NB4 (cell line): ENCODE data around the gene CPSF2.
A peak's percentile ranks its signal among the peaks of the same experiment; 100 is the strongest.

Source experiments
- DNase-seq: peaks from one replicate; pipeline ENCODE4 v3.0.0; 2010; ENCODE audit warnings: low read depth
- H3K4me3 ChIP-seq: one replicate; pipeline ENCODE4 v1.5.1; 2011; ENCODE audit warnings: mild to moderate bottlenecking, low read depth, low read length, moderate library complexity
- CTCF ChIP-seq: IDR thresholded peaks from one replicate; pipeline ENCODE4 v1.5.1; 2012; ENCODE audit warnings: low read depth, low read length
- MYC ChIP-seq: IDR thresholded peaks from 2 replicates; pipeline ENCODE4 v1.6.1; 2011; ENCODE audit warnings: low read depth, low read length
- POLR2A ChIP-seq: IDR thresholded peaks from 2 replicates; pipeline ENCODE4 v1.6.1; 2011; ENCODE audit warnings: mild to moderate bottlenecking; ENCODE audit not compliant: insufficient read length; ENCODE audit errors: extremely low read depth
- TF ChIP-seq, protein P1 (sequence below): IDR thresholded peaks from 2 replicates; pipeline ENCODE4 v1.6.1; 2011; ENCODE audit warnings: low read depth, low read length

The CPSF2 gene

GRCh38 chr14:92105073-92105892 is 16.5 kb upstream of the CPSF2 start:
- no peak for TF ChIP-seq MYC
- TF ChIP-seq POLR2A, result no peak
- no peak for TF ChIP-seq CTCF
- TF ChIP-seq, protein P1, sequence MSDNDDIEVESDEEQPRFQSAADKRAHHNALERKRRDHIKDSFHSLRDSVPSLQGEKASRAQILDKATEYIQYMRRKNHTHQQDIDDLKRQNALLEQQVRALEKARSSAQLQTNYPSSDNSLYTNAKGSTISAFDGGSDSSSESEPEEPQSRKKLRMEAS, result peak; percentile 23; the same call in 1 of the 2 replicates
- peak overlapping the region; percentile 98 for H3K4me3 ChIP-seq
- no peak for DNase-seq

GRCh38 chr14:92105893-92106142 is 16.0 kb upstream of the CPSF2 start:
- peak; percentile 75 for DNase-seq
- TF ChIP-seq MYC, result no peak
- TF ChIP-seq, protein P1, result 0 out of 2 replicates have a peak, but pooled peaks have one; percentile 2
- peak overlapping the region; percentile 98 for H3K4me3 ChIP-seq

GRCh38 chr14:92106143-92106926 is 15.4 kb upstream of the CPSF2 start, which contains the start of gene ATXN3:
ATXN3 (minus strand) TSS chr14:92106582; CDS start chr14:92106552, 30 bp downstream.
- peak; percentile 98 for DNase-seq
- H3K4me3 ChIP-seq, result peak within 1 kb of the TSS; percentile 98
- TF ChIP-seq CTCF (peak; percentile 84), MYC (no peak), POLR2A (peak; percentile 65)
- TF ChIP-seq, protein P1, result peak; percentile 98

GRCh38 chr14:92108345-92109254 is 13.2 kb upstream of the CPSF2 start:
- no peak overlapping the region for H3K4me3 ChIP-seq
- TF ChIP-seq CTCF (no peak), POLR2A (no peak), MYC (no peak)
- TF ChIP-seq, protein P1, result no peak
- peak; percentile 18 for DNase-seq

- TF ChIP-seq, protein P1, result no peak
- TF ChIP-seq POLR2A, result no peak
- TF ChIP-seq MYC, result no peak
- TF ChIP-seq CTCF, result no peak
- DNase-seq, result no peak
- H3K4me3 ChIP-seq, result no peak overlapping the region
Measured at GRCh38 chr14:92109490-92109889, 12.3 kb upstream of the CPSF2 start.
